ENCODE results near the gene TMC4. TPM values are rescaled to one million over a fixed set of nuclear protein-coding genes. Genes with fewer than 3 reads are reported as not detected.

Gene TMC4
- total and polyA plus RNA-seq, 2 experiments from 2014 or later, result 2.3 to 7.8 TPM

DNA sequence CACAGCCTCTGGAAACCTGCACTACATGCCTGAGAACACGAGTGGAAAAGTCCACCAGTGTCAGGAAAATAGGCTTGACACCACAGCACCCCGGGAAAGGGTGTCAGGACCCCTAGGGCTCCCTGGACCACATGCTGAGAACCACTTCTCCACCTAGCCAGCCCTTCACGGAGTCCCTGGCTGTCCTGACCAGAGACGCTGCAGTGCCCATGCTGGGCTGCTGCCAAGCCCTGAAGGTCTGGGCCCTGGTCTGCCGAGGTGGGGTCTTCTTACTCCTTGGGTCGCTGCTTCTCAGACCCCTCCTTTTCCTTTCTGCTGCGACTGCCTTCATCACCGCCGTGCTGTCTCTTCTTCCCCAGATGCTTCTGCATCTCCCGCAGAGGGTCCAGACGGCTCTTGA is 16.5 kb downstream of the TMC4 start:
- Mint-ChIP-seq H3K27ac (no peak overlapping the region), H3K4me3 (no peak overlapping the region), H3K36me3 (ENCODE audit: low read depth) (peaks cover 57% of the 10 kb centered on the region), H3K27me3 (ENCODE audit: insufficient read depth, low read depth, poor library complexity) (peaks cover 25% of the 10 kb centered on the region), H3K9me3 (peaks cover 2% of the 10 kb centered on the region; the same call in 2 of the 3 replicates), H3K4me1 (peaks cover 16% of the 10 kb centered on the region)
- Histone ChIP-seq H2AFZ (no peak overlapping the region), H3K27me3 (ENCODE audit: insufficient read depth) (no peaks in the 10 kb centered on the region), H4K20me1 (replicated peaks; ENCODE audit: insufficient read depth) (peaks cover 10% of the 10 kb centered on the region; the same call in 1 of the 2 replicates), H3K36me3 (ENCODE audit: insufficient read depth) (peaks cover 21% of the 10 kb centered on the region; the same call in 1 of the 2 replicates), H3K4me2 (no peak overlapping the region), H3K4me1 (ENCODE audit: insufficient read depth) (peaks cover 8% of the 10 kb centered on the region; the same call in 1 of the 2 replicates), H3F3A (replicated peaks; ENCODE audit: low read depth) (peaks cover 31% of the 10 kb centered on the region), H3K27ac (ENCODE audit: low read depth) (no peak overlapping the region), H3K9me2 (ENCODE audit: insufficient read depth) (no peaks in the 10 kb centered on the region), H3K4me3 (no peak overlapping the region), H3K79me2 (replicated peaks; ENCODE audit: insufficient read depth) (peaks cover 9% of the 10 kb centered on the region; the same call in 1 of the 2 replicates)
- no peak for ATAC-seq
- DNase-seq (ENCODE audit: low spot score), result no peak
- TF ChIP-seq, protein P1, sequence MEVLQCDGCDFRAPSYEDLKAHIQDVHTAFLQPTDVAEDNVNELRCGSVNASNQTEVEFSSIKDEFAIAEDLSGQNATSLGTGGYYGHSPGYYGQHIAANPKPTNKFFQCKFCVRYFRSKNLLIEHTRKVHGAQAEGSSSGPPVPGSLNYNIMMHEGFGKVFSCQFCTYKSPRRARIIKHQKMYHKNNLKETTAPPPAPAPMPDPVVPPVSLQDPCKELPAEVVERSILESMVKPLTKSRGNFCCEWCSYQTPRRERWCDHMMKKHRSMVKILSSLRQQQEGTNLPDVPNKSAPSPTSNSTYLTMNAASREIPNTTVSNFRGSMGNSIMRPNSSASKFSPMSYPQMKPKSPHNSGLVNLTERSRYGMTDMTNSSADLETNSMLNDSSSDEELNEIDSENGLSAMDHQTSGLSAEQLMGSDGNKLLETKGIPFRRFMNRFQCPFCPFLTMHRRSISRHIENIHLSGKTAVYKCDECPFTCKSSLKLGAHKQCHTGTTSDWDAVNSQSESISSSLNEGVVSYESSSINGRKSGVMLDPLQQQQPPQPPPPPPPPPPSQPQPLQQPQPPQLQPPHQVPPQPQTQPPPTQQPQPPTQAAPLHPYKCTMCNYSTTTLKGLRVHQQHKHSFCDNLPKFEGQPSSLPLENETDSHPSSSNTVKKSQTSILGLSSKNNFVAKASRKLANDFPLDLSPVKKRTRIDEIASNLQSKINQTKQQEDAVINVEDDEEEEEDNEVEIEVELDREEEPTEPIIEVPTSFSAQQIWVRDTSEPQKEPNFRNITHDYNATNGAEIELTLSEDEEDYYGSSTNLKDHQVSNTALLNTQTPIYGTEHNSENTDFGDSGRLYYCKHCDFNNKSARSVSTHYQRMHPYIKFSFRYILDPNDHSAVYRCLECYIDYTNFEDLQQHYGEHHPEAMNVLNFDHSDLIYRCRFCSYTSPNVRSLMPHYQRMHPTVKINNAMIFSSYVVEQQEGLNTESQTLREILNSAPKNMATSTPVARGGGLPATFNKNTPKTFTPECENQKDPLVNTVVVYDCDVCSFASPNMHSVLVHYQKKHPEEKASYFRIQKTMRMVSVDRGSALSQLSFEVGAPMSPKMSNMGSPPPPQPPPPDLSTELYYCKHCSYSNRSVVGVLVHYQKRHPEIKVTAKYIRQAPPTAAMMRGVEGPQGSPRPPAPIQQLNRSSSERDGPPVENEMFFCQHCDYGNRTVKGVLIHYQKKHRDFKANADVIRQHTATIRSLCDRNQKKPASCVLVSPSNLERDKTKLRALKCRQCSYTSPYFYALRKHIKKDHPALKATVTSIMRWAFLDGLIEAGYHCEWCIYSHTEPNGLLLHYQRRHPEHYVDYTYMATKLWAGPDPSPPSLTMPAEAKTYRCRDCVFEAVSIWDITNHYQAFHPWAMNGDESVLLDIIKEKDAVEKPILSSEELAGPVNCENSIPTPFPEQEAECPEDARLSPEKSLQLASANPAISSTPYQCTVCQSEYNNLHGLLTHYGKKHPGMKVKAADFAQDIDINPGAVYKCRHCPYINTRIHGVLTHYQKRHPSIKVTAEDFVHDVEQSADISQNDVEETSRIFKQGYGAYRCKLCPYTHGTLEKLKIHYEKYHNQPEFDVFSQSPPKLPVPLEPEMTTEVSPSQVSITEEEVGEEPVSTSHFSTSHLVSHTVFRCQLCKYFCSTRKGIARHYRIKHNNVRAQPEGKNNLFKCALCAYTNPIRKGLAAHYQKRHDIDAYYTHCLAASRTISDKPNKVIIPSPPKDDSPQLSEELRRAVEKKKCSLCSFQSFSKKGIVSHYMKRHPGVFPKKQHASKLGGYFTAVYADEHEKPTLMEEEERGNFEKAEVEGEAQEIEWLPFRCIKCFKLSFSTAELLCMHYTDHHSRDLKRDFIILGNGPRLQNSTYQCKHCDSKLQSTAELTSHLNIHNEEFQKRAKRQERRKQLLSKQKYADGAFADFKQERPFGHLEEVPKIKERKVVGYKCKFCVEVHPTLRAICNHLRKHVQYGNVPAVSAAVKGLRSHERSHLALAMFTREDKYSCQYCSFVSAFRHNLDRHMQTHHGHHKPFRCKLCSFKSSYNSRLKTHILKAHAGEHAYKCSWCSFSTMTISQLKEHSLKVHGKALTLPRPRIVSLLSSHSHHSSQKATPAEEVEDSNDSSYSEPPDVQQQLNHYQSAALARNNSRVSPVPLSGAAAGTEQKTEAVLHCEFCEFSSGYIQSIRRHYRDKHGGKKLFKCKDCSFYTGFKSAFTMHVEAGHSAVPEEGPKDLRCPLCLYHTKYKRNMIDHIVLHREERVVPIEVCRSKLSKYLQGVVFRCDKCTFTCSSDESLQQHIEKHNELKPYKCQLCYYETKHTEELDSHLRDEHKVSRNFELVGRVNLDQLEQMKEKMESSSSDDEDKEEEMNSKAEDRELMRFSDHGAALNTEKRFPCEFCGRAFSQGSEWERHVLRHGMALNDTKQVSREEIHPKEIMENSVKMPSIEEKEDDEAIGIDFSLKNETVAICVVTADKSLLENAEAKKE (CRISPR knock-in tag; IDR thresholded peaks at IDR 0.05), result no peak
- TF ChIP-seq POLR2AphosphoS5 (IDR thresholded peaks at IDR 0.05; ENCODE audit: low read depth) (peak; percentile 37; the same call in 1 of the 2 replicates), REST (IDR thresholded peaks at IDR 0.05; ENCODE audit: unreplicated experiment) (no peak)
